ENCODE results near the gene TPBG.

- TF ChIP-seq POLR2A (IDR thresholded peaks at IDR 0.05), result no peak
- no peak for TF ChIP-seq CTCF (IDR thresholded peaks at IDR 0.05)
Measured at GRCh38 chr6:82331031-82331773, 32.4 kb upstream of the TPBG start.

Measured in vagina (tissue), 2 donors.